Activated naive CD4-positive, alpha-beta T cell treated with anti-CD3 and anti-CD28 coated beads for 36 hours (primary cell): ENCODE data around the gene NCBP2. TPM values are rescaled to one million over a fixed set of nuclear protein-coding genes. Genes with fewer than 3 reads are reported as not detected.
"Not testable (repeated sequence)": the region's sequence is repeated elsewhere in the genome, so short reads cannot be mapped to it uniquely, and the experiment has no call there.

Experiments
- CTCF ChIA-PET: fragments of 350-600 bp; sonication (Branson Sonifier 250); formaldehyde crosslinking; loops from one replicate; lab custom pipeline; 2021; ENCODE audit warnings: antibody characterized with exemption; lab: Charles Lee
- DNase-seq: peaks from one replicate; pipeline ENCODE4 v3.0.0-alpha.2; 2020
- H3K27ac Mint-ChIP-seq: one replicate; pipeline ENCODE4 v1.8.0; 2021; ENCODE audit warnings: mild to moderate bottlenecking, mixed read lengths
- H3K27me3 Mint-ChIP-seq: one replicate; pipeline ENCODE4 v1.8.0; 2021; ENCODE audit warnings: low read depth, mixed read lengths
- H3K36me3 Mint-ChIP-seq: one replicate; pipeline ENCODE4 v1.8.0; 2021; ENCODE audit warnings: low read depth, mixed read lengths
- H3K4me1 Mint-ChIP-seq: one replicate; pipeline ENCODE4 v1.8.0; 2021; ENCODE audit warnings: low read depth, mixed read lengths
- H3K4me3 Mint-ChIP-seq: one replicate; pipeline ENCODE4 v1.8.0; 2021; ENCODE audit warnings: mild to moderate bottlenecking, moderate library complexity, mixed read lengths
- H3K9me3 Mint-ChIP-seq: one replicate; pipeline ENCODE4 v1.8.0; 2021; ENCODE audit warnings: mixed read lengths
- intact Hi-C: fragments of 100-400 bp; cut with micrococcal nuclease; formaldehyde crosslinking; loops from one replicate; pipeline ENCODE4 v1.15.1; 2023
- total RNA-seq, 2 experiments: library from RNA; stranded (reverse); gene quantifications; one replicate each; pipeline ENCODE4 v1.2.3, GENCODE V29; 2021

The NCBP2 gene
- total RNA-seq, 2 experiments from 2014 or later, result 91.7 to 98.3 TPM

- H3K4me1 Mint-ChIP-seq, result peaks cover 19% of the 10 kb centered on the region
- H3K4me3 Mint-ChIP-seq, result no peak overlapping the region
- intact Hi-C loops, result no loop called here
- H3K27ac Mint-ChIP-seq, result no peak overlapping the region
- H3K27me3 Mint-ChIP-seq, result no peaks in the 10 kb centered on the region
- peaks cover 9% of the 10 kb centered on the region for H3K36me3 Mint-ChIP-seq
- CTCF ChIA-PET, result no interaction called here
- no peak for DNase-seq
- no peaks in the 10 kb centered on the region for H3K9me3 Mint-ChIP-seq
Observed at GRCh38 chr3:196947860-196948441, 5.6 kb upstream of the NCBP2 start.

- H3K4me1 Mint-ChIP-seq, result peaks cover 19% of the 10 kb centered on the region
- DNase-seq, result no peak
- no peaks in the 10 kb centered on the region for H3K27me3 Mint-ChIP-seq
- H3K4me3 Mint-ChIP-seq, result no peak overlapping the region
- no peaks in the 10 kb centered on the region for H3K9me3 Mint-ChIP-seq
- intact Hi-C loops, result no loop called here
- no peak overlapping the region for H3K27ac Mint-ChIP-seq
- peaks cover 12% of the 10 kb centered on the region for H3K36me3 Mint-ChIP-seq
- CTCF ChIA-PET, result no interaction called here
Observed at GRCh38 chr3:196947136-196947859, 5.0 kb upstream of the NCBP2 start.

- DNase-seq, intact Hi-C loops, H3K9me3 Mint-ChIP-seq, H3K27ac Mint-ChIP-seq, H3K27me3 Mint-ChIP-seq, CTCF ChIA-PET: not testable (repeated sequence)
- peak overlapping the region; percentile 91 for H3K4me3 Mint-ChIP-seq
- H3K36me3 Mint-ChIP-seq, result peaks cover 24% of the 10 kb centered on the region
- peaks cover 41% of the 10 kb centered on the region for H3K4me1 Mint-ChIP-seq
Observed at GRCh38 chr3:196944037-196944790, 1.9 kb upstream of the NCBP2 start.

GRCh38 chr3:196942915-196943277 lies 568 bp upstream of the NCBP2 start:
- Mint-ChIP-seq H3K4me1 (peaks cover 48% of the 10 kb centered on the region), H3K36me3 (peaks cover 29% of the 10 kb centered on the region), H3K27ac (peak overlapping the region; percentile 80), H3K9me3 (no peaks in the 10 kb centered on the region), H3K4me3 (peak overlapping the region; percentile 91), H3K27me3 (no peaks in the 10 kb centered on the region)
- intact Hi-C loops, result loop anchor here (1.0 kb wide), 11 partner anchors 26 to 724 kb away; partner anchors contain the start of genes CEP19, FBXO45, PAK2 and PCYT1A
- CTCF ChIA-PET, result interaction anchor here (0.6 to 1.6 kb wide), 3 partner anchors 25 to 76 kb away, joined by 3 to 7 read pairs (median 3); partner anchors contain the start of gene SENP5
- DNase-seq, result peak; percentile 20

GRCh38 chr3:196941729-196942225 lies 551 bp downstream of the NCBP2 start:
- peak; percentile 68 for DNase-seq
- Mint-ChIP-seq H3K27me3 (no peaks in the 10 kb centered on the region), H3K27ac (peak overlapping the region; percentile 89), H3K4me3 (peak overlapping the region; percentile 91), H3K4me1 (peaks cover 51% of the 10 kb centered on the region), H3K9me3 (no peaks in the 10 kb centered on the region), H3K36me3 (peaks cover 40% of the 10 kb centered on the region)
- CTCF ChIA-PET, result interaction anchor here (0.5 to 2.7 kb wide), 6 partner anchors 24 to 1118 kb away, joined by 3 to 14 read pairs (median 4); partner anchors contain the start of gene SENP5
- intact Hi-C loops, result loop anchor here (1.0 kb wide), 11 partner anchors 28 to 722 kb away; partner anchors contain the start of genes CEP19, FBXO45, PAK2 and PCYT1A

- Mint-ChIP-seq H3K4me3 (no peak overlapping the region), H3K4me1 (peaks cover 38% of the 10 kb centered on the region), H3K27me3 (no peaks in the 10 kb centered on the region), H3K9me3 (no peaks in the 10 kb centered on the region), H3K27ac (peak overlapping the region; percentile 81), H3K36me3 (peaks cover 56% of the 10 kb centered on the region)
- no peak for DNase-seq
- intact Hi-C loops, result no loop called here
- CTCF ChIA-PET, result interaction anchor here (0.7 to 1.6 kb wide), 3 partner anchors 11 to 103 kb away, joined by 3 to 4 read pairs (median 4); partner anchors contain the start of gene SENP5
Observed at GRCh38 chr3:196938576-196938975, 3.8 kb downstream of the NCBP2 start.

GRCh38 chr3:196938124-196938523 lies 4.2 kb downstream of the NCBP2 start:
- CTCF ChIA-PET, result interaction anchor here (0.6 to 1.6 kb wide), 3 partner anchors 11 to 329 kb away, joined by 3 to 4 read pairs (median 4); partner anchors contain the start of gene SENP5
- intact Hi-C loops, result no loop called here
- DNase-seq, result no peak

GRCh38 chr3:196936288-196936687 lies 6.0 kb downstream of the NCBP2 start:
- CTCF ChIA-PET, result no interaction called here
- Mint-ChIP-seq H3K4me3 (no peak overlapping the region), H3K4me1 (peaks cover 32% of the 10 kb centered on the region), H3K27me3 (no peaks in the 10 kb centered on the region), H3K36me3 (peaks cover 53% of the 10 kb centered on the region), H3K27ac (no peak overlapping the region), H3K9me3 (no peaks in the 10 kb centered on the region)
- no peak for DNase-seq
- intact Hi-C loops, result no loop called here

More at GRCh38 chr3:196938124-196938523, 4.2 kb downstream of the NCBP2 start:
- peaks cover 56% of the 10 kb centered on the region for H3K36me3 Mint-ChIP-seq
- peak overlapping the region; percentile 73 for H3K27ac Mint-ChIP-seq
- H3K9me3 Mint-ChIP-seq, result no peaks in the 10 kb centered on the region
- H3K4me3 Mint-ChIP-seq, result no peak overlapping the region
- H3K4me1 Mint-ChIP-seq, result peaks cover 33% of the 10 kb centered on the region
- no peaks in the 10 kb centered on the region for H3K27me3 Mint-ChIP-seq

GRCh38 chr3:196932600-196932999 lies 9.7 kb downstream of the NCBP2 start:
- DNase-seq, result no peak
- intact Hi-C loops, result no loop called here
- Mint-ChIP-seq H3K9me3 (no peaks in the 10 kb centered on the region), H3K4me3 (no peak overlapping the region), H3K36me3 (peaks cover 41% of the 10 kb centered on the region), H3K4me1 (peaks cover 4% of the 10 kb centered on the region), H3K27ac (no peak overlapping the region), H3K27me3 (no peaks in the 10 kb centered on the region)
- CTCF ChIA-PET, result no interaction called here

GRCh38 chr3:196931828-196932587 lies 10.3 kb downstream of the NCBP2 start:
- CTCF ChIA-PET, result interaction anchor here (1.3 kb wide), 1 partner anchor 94 kb away, joined by 3 read pairs; no protein-coding TSS in a partner anchor
- Mint-ChIP-seq H3K27me3 (no peaks in the 10 kb centered on the region), H3K9me3 (no peaks in the 10 kb centered on the region), H3K4me3 (no peak overlapping the region), H3K27ac (no peak overlapping the region), H3K4me1 (peaks cover 3% of the 10 kb centered on the region), H3K36me3 (peaks cover 35% of the 10 kb centered on the region)
- intact Hi-C loops, result no loop called here
- no peak for DNase-seq

- no peak overlapping the region for H3K27ac Mint-ChIP-seq
- CTCF ChIA-PET, result interaction anchor here (1.3 kb wide), 1 partner anchor 94 kb away, joined by 3 read pairs; no protein-coding TSS in a partner anchor
- peaks cover 3% of the 10 kb centered on the region for H3K4me1 Mint-ChIP-seq
- no peak overlapping the region for H3K4me3 Mint-ChIP-seq
- no peaks in the 10 kb centered on the region for H3K9me3 Mint-ChIP-seq
- no peak for DNase-seq
- no peaks in the 10 kb centered on the region for H3K27me3 Mint-ChIP-seq
- peaks cover 28% of the 10 kb centered on the region for H3K36me3 Mint-ChIP-seq
- intact Hi-C loops, result no loop called here
Observed at GRCh38 chr3:196931157-196931556, 11.2 kb downstream of the NCBP2 start.
